Keratinocyte (primary cell): Measurements from ENCODE around the gene C1S.

Source experiments
- EZH2 ChIP-seq: IDR thresholded peaks from one replicate; pipeline ENCODE4 v1.6.1; 2012; ENCODE audit warnings: inconsistent platforms, mild to moderate bottlenecking, low read length, moderate library complexity
- TF ChIP-seq, protein P1 (sequence below), 3 experiments: IDR thresholded peaks in 1 of 3; conservative IDR thresholded peaks in 1 of 3; optimal IDR thresholded peaks in 1 of 3; 2 replicates in 2 of 3; 3 replicates in 1 of 3; pipeline versions ENCODE3 to v1.5.1; 2011; ENCODE audit warnings: low read length in 3 of 3, mild to moderate bottlenecking in 3 of 3, moderate library complexity in 2 of 3, control low read depth in 1 of 3, inconsistent platforms in 1 of 3; ENCODE audit not compliant: insufficient read depth in 2 of 3; ENCODE audit errors: extremely low read depth in 1 of 3

DNA sequence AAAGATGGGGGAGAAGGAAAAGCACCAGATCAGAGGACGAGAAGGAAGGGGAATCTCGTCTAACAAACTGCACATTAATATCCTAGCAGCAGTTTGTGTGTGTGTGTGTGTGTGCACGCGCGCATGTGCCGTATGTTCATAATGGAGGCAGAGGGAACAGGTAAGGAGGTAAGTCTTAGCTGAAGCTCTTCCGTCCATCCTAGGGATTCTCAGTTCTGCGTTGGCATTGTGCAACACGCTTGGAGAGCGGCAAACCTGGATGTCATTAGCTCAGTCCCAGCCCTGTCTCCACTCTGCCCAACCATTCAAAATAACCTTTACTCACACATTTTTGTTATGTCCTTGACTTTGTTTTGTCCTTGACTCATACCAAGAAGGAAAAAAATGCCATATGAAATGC is 33.4 kb downstream of the C1S start:
- TF ChIP-seq, protein P1, sequence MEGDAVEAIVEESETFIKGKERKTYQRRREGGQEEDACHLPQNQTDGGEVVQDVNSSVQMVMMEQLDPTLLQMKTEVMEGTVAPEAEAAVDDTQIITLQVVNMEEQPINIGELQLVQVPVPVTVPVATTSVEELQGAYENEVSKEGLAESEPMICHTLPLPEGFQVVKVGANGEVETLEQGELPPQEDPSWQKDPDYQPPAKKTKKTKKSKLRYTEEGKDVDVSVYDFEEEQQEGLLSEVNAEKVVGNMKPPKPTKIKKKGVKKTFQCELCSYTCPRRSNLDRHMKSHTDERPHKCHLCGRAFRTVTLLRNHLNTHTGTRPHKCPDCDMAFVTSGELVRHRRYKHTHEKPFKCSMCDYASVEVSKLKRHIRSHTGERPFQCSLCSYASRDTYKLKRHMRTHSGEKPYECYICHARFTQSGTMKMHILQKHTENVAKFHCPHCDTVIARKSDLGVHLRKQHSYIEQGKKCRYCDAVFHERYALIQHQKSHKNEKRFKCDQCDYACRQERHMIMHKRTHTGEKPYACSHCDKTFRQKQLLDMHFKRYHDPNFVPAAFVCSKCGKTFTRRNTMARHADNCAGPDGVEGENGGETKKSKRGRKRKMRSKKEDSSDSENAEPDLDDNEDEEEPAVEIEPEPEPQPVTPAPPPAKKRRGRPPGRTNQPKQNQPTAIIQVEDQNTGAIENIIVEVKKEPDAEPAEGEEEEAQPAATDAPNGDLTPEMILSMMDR (optimal IDR thresholded peaks at IDR 0.05 in 1 of 3, IDR thresholded peaks at IDR 0.05 in 1 of 3, conservative IDR thresholded peaks at IDR 0.05 in 1 of 3; ENCODE audit: extremely low read depth in 1 of 3, insufficient read depth in 2 of 3, low read length in 3 of 3) = no peak
- no peak for TF ChIP-seq EZH2
